ENCODE data around the gene OR2T10. TPM values are rescaled to one million over a fixed set of nuclear protein-coding genes. Genes with fewer than 3 reads are reported as not detected.

The OR2T10 gene
- polyA plus RNA-seq, 1 donor, result not detected

DNA sequence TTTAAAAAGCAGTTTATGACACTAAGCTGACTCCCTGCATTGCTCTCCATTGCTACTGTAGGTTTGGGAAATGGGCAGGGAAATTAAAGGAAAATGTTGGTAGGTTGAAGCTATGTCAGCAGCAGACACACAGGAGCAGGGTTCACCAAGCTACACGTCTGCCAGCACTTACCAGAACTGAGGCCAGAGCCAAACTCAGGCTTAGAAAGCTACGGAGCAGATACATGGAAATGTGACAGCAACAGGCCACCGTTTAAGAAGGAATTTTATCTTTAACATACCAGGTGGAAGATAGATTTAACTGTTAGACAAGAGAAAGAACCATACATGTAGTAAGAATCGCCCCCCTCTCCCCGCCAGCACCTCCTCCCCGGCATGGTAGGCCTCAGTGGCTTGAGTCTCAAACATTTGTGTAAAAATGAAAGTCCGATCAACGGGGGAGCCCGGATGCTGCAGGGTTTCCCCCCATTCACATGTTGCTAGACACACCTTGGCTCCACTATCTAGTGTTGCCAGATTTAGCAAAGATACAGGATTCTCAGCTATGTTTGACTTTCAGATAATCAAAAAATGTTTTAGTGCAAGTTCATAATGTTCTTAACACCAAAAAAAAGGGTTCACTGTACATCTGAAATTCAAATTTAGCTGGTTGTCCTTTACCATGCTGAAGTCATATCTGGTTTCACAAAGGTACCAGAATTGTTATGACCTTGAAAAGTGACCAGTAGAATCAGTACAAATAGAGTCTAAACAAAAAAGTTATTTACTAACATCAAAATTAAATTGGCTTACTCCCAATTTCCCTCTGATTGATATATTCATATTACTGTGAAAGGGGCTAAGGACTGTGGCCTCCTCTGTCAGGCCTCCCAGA lies 30.7 kb upstream of the OR2T10 start:
- no peaks in the 10 kb centered on the region for H3K27me3 ChIP-seq (ENCODE audit: control insufficient read depth, insufficient read depth, low read length)
- H3K27ac ChIP-seq (ENCODE audit: low read length), result no peak overlapping the region
- H3K36me3 ChIP-seq (ENCODE audit: control insufficient read depth, insufficient read depth, low read length), result no peaks in the 10 kb centered on the region
- no peak for DNase-seq
- WGBS (ENCODE audit: insufficient coverage, low lambda C conversion rate), result no CpG with 5 or more reads among the region's 9 CpGs
- H3K4me3 ChIP-seq (ENCODE audit: low read length), result no peak overlapping the region
- no peaks in the 10 kb centered on the region for H3K9me3 ChIP-seq (ENCODE audit: control insufficient read depth, low read depth, low read length)
- H3K4me1 ChIP-seq (ENCODE audit: control insufficient read depth, insufficient read depth, low read length), result no peaks in the 10 kb centered on the region

DNA sequence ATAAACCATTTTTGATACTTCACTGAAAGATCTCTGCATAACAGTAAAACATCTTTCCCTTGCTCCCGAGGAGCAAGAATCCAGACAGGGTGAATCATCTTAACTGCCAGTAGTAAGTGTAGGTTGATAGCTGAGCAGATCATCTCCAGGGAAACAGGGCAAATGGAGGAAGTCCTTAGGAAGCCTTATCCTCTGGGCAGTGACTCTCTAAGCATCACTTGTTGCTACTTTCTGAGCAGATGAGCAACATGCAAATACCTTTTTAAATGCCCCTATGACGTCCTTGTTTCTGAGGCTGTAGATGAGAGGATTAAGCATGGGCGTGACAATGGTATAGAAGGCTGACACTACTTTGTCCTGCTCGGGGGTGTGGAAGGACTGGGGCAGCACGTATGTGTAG lies 28.5 kb upstream of the OR2T10 start:
- Histone ChIP-seq H3K27ac (ENCODE audit: low read length) (no peak overlapping the region), H3K36me3 (ENCODE audit: control insufficient read depth, insufficient read depth, low read length) (no peaks in the 10 kb centered on the region), H3K27me3 (ENCODE audit: control insufficient read depth, insufficient read depth, low read length) (no peaks in the 10 kb centered on the region), H3K4me3 (ENCODE audit: low read length) (no peak overlapping the region), H3K9me3 (ENCODE audit: control insufficient read depth, low read depth, low read length) (no peaks in the 10 kb centered on the region), H3K4me1 (ENCODE audit: control insufficient read depth, insufficient read depth, low read length) (no peaks in the 10 kb centered on the region)
- WGBS (ENCODE audit: insufficient coverage, low lambda C conversion rate), result no CpG with 5 or more reads among the region's 5 CpGs
- no peak for DNase-seq

GRCh38 chr1:248625166-248625565 lies 27.7 kb upstream of the OR2T10 start:
- Histone ChIP-seq H3K27ac (ENCODE audit: low read length) (no peak overlapping the region), H3K27me3 (ENCODE audit: control insufficient read depth, insufficient read depth, low read length) (no peaks in the 10 kb centered on the region), H3K36me3 (ENCODE audit: control insufficient read depth, insufficient read depth, low read length) (no peaks in the 10 kb centered on the region), H3K4me3 (ENCODE audit: low read length) (no peak overlapping the region), H3K9me3 (ENCODE audit: control insufficient read depth, low read depth, low read length) (no peaks in the 10 kb centered on the region), H3K4me1 (ENCODE audit: control insufficient read depth, insufficient read depth, low read length) (no peaks in the 10 kb centered on the region)
- no peak for DNase-seq
- 47% methylated on average over 2 of the region's 4 CpGs for WGBS (ENCODE audit: insufficient coverage, low lambda C conversion rate)

DNA sequence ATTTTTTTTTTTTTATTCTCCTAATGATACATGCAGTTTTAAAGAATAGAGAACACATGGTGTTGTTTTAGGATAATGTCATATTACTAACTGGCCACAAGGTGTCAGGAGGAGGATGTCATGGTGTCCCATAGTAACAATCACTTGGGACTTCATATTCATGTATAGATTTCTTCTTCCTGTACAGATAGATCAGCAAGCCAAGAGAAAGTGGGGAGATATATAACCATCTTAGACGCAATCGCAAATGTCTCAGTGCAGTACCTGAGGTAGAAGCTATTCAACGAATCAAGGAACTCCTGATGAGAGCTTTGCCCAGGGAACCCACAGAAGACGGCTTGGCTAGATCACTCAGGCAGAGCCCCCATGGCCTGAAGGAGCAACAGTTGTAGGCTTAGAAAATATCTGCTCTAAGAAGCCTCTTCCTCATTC lies 25.1 kb upstream of the OR2T10 start:
- H3K4me3 ChIP-seq (ENCODE audit: low read length), result no peak overlapping the region
- no peaks in the 10 kb centered on the region for H3K9me3 ChIP-seq (ENCODE audit: control insufficient read depth, low read depth, low read length)
- no peaks in the 10 kb centered on the region for H3K36me3 ChIP-seq (ENCODE audit: control insufficient read depth, insufficient read depth, low read length)
- H3K27me3 ChIP-seq (ENCODE audit: control insufficient read depth, insufficient read depth, low read length), result no peaks in the 10 kb centered on the region
- peak in 1 of 2 donors; percentile 33 for DNase-seq
- no peaks in the 10 kb centered on the region for H3K4me1 ChIP-seq (ENCODE audit: control insufficient read depth, insufficient read depth, low read length)
- H3K27ac ChIP-seq (ENCODE audit: low read length), result no peak overlapping the region
- no CpG with 5 or more reads among the region's 4 CpGs for WGBS (ENCODE audit: insufficient coverage, low lambda C conversion rate)

GRCh38 chr1:248621770-248622169 lies 24.3 kb upstream of the OR2T10 start:
- H3K36me3 ChIP-seq (ENCODE audit: control insufficient read depth, insufficient read depth, low read length), result no peaks in the 10 kb centered on the region
- WGBS (ENCODE audit: insufficient coverage, low lambda C conversion rate), result 42% methylated on average over 2 of the region's 7 CpGs
- H3K4me1 ChIP-seq (ENCODE audit: control insufficient read depth, insufficient read depth, low read length), result no peaks in the 10 kb centered on the region
- no peaks in the 10 kb centered on the region for H3K27me3 ChIP-seq (ENCODE audit: control insufficient read depth, insufficient read depth, low read length)
- H3K4me3 ChIP-seq (ENCODE audit: low read length), result no peak overlapping the region
- H3K27ac ChIP-seq (ENCODE audit: low read length), result no peak overlapping the region
- no peaks in the 10 kb centered on the region for H3K9me3 ChIP-seq (ENCODE audit: control insufficient read depth, low read depth, low read length)
- no peak for DNase-seq

DNA sequence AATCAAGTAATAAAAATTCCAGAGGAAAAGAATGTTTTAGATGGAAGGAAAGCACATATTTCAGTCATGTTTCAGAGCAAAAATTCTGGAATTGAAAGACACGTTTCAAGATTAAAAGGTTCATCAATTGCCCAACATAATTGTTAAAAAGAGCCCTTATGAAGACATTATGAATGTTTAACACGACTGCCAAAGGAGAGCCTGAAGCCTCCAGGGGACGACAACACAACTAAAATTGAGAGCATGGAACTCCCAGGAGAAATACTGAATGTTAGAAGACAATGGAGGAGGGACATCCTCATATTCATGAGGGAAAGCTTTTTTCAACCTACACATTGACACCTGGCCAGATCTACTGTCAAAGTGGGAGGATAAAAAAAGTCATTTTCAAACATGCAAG lies 21.4 kb upstream of the OR2T10 start:
- no peaks in the 10 kb centered on the region for H3K9me3 ChIP-seq (ENCODE audit: control insufficient read depth, low read depth, low read length)
- H3K27ac ChIP-seq (ENCODE audit: low read length), result no peak overlapping the region
- H3K36me3 ChIP-seq (ENCODE audit: control insufficient read depth, insufficient read depth, low read length), result no peaks in the 10 kb centered on the region
- H3K27me3 ChIP-seq (ENCODE audit: control insufficient read depth, insufficient read depth, low read length), result no peaks in the 10 kb centered on the region
- H3K4me1 ChIP-seq (ENCODE audit: control insufficient read depth, insufficient read depth, low read length), result no peaks in the 10 kb centered on the region
- WGBS (ENCODE audit: insufficient coverage, low lambda C conversion rate), result 10% methylated on average over 3 of the region's 3 CpGs
- no peak overlapping the region for H3K4me3 ChIP-seq (ENCODE audit: low read length)
- DNase-seq, result peak; percentile 24 to 28

DNA sequence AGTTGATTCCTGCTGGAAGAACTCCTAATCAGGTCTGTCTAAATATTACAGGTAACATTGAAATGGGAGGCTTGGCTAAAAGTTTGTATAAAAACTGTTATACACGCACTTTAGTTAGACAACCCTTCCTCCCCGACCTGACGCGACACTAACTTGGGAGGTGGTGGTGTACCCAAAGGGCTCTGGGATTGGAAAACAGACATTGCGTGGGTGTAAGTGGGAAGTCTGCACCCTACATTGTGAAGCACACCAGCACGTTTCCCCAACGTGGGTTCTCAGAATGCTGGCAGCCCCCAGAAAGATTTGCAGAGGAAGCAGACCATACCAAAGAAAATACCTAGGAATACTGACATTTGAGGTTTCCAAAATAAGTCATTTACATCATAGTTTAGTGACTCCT lies 20.6 kb upstream of the OR2T10 start:
- no peaks in the 10 kb centered on the region for H3K36me3 ChIP-seq (ENCODE audit: control insufficient read depth, insufficient read depth, low read length)
- no peak overlapping the region for H3K27ac ChIP-seq (ENCODE audit: low read length)
- DNase-seq, result no peak
- H3K4me3 ChIP-seq (ENCODE audit: low read length), result no peak overlapping the region
- H3K27me3 ChIP-seq (ENCODE audit: control insufficient read depth, insufficient read depth, low read length), result no peaks in the 10 kb centered on the region
- WGBS (ENCODE audit: insufficient coverage, low lambda C conversion rate), result no CpG with 5 or more reads among the region's 7 CpGs
- no peaks in the 10 kb centered on the region for H3K4me1 ChIP-seq (ENCODE audit: control insufficient read depth, insufficient read depth, low read length)
- H3K9me3 ChIP-seq (ENCODE audit: control insufficient read depth, low read depth, low read length), result no peaks in the 10 kb centered on the region

GRCh38 chr1:248613742-248614141 lies 16.2 kb upstream of the OR2T10 start:
- no peaks in the 10 kb centered on the region for H3K4me1 ChIP-seq (ENCODE audit: control insufficient read depth, insufficient read depth, low read length)
- no CpG with 5 or more reads among the region's 1 CpG for WGBS (ENCODE audit: insufficient coverage, low lambda C conversion rate)

GRCh38 chr1:248611883-248612414 lies 14.4 kb upstream of the OR2T10 start:
- no peaks in the 10 kb centered on the region for H3K27me3 ChIP-seq (ENCODE audit: control insufficient read depth, insufficient read depth, low read length)
- H3K27ac ChIP-seq (ENCODE audit: low read length), result no peak overlapping the region
- H3K4me1 ChIP-seq (ENCODE audit: control insufficient read depth, insufficient read depth, low read length), result no peaks in the 10 kb centered on the region
- H3K4me3 ChIP-seq (ENCODE audit: low read length), result no peak overlapping the region
- no CpG with 5 or more reads among the region's 4 CpGs for WGBS (ENCODE audit: insufficient coverage, low lambda C conversion rate)
- H3K9me3 ChIP-seq (ENCODE audit: control insufficient read depth, low read depth, low read length), result no peaks in the 10 kb centered on the region
- H3K36me3 ChIP-seq (ENCODE audit: control insufficient read depth, insufficient read depth, low read length), result no peaks in the 10 kb centered on the region
- no peak for DNase-seq

More at GRCh38 chr1:248613742-248614141, 16.2 kb upstream of the OR2T10 start:
- H3K27me3 ChIP-seq (ENCODE audit: control insufficient read depth, insufficient read depth, low read length), result no peaks in the 10 kb centered on the region
- H3K9me3 ChIP-seq (ENCODE audit: control insufficient read depth, low read depth, low read length), result no peaks in the 10 kb centered on the region
- no peak overlapping the region for H3K4me3 ChIP-seq (ENCODE audit: low read length)
- DNase-seq, result no peak
- no peaks in the 10 kb centered on the region for H3K36me3 ChIP-seq (ENCODE audit: control insufficient read depth, insufficient read depth, low read length)
- H3K27ac ChIP-seq (ENCODE audit: low read length), result no peak overlapping the region

DNA sequence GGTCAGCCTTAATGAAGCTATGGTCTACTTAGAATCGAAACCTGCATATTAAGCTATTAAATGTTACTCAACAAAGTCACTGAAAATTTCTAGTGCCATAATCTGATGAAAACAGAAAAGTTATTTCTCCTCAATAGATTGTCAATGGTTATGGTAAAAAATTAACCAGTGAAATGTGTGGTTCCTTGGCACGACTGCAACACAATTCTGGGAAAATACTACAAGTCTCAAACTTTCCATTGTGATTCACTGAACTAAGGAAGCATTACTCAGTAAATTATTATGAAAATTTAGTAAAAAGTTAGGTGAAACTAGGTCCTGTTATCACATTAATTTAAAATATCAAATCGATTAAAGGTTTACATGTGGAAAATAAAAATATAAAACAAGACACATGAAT lies 12.8 kb upstream of the OR2T10 start:
- Histone ChIP-seq H3K9me3 (ENCODE audit: control insufficient read depth, low read depth, low read length) (no peaks in the 10 kb centered on the region), H3K4me3 (ENCODE audit: low read length) (no peak overlapping the region), H3K4me1 (ENCODE audit: control insufficient read depth, insufficient read depth, low read length) (no peaks in the 10 kb centered on the region), H3K36me3 (ENCODE audit: control insufficient read depth, insufficient read depth, low read length) (no peaks in the 10 kb centered on the region), H3K27me3 (ENCODE audit: control insufficient read depth, insufficient read depth, low read length) (no peaks in the 10 kb centered on the region), H3K27ac (ENCODE audit: low read length) (no peak overlapping the region)
- DNase-seq, result no peak
- WGBS (ENCODE audit: insufficient coverage, low lambda C conversion rate), result 83% methylated on average over 1 of the region's 3 CpGs

DNA sequence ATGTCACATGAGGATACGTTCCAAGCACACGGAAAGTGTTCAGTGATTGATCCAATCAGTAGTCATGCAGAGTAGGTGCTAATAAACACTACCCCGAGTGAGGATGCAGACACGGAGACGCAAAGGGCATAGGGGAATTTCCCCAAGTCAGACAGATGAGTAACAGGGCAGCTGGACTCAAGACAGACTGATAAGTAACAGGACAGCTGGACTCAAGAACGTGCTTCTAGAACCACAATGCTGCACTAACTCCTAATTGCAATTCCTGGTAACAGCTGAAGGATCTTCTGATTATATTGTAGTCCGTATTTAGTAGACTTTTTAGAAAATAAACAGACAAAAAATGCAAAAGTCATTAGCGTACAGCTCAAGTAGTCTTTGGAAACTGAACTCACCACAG lies 1.9 kb upstream of the OR2T10 start:
- 100% methylated on average over 1 of the region's 8 CpGs for WGBS (ENCODE audit: insufficient coverage, low lambda C conversion rate)
- no peaks in the 10 kb centered on the region for H3K9me3 ChIP-seq (ENCODE audit: control insufficient read depth, low read depth, low read length)

More for the DNA sequence above, 1.9 kb upstream of the OR2T10 start:
- Histone ChIP-seq H3K27me3 (ENCODE audit: control insufficient read depth, insufficient read depth, low read length) (no peaks in the 10 kb centered on the region), H3K4me1 (ENCODE audit: control insufficient read depth, insufficient read depth, low read length) (no peaks in the 10 kb centered on the region), H3K36me3 (ENCODE audit: control insufficient read depth, insufficient read depth, low read length) (no peaks in the 10 kb centered on the region), H3K4me3 (ENCODE audit: low read length) (no peak overlapping the region), H3K27ac (ENCODE audit: low read length) (no peak overlapping the region)
- no peak for DNase-seq

Measured in large intestine (tissue), 3 donors.